Parathyroid adenoma (tissue), 2 donors: ENCODE measurements around the gene MED9.
A peak's percentile ranks its signal among the peaks of the same experiment; 100 is the strongest.

Experiments
- H2AFZ ChIP-seq: fragments of 300-600 bp; sonication (generic); one replicate; pipeline ENCODE4 v1.7.0; 2017; ENCODE audit warnings: antibody characterized with exemption, mild to moderate bottlenecking
- H3K27ac ChIP-seq: fragments of 300-600 bp; sonication (generic); one replicate; pipeline ENCODE4 v1.7.0; 2017
- H3K27me3 ChIP-seq: fragments of 300-600 bp; sonication (generic); one replicate; pipeline ENCODE4 v1.7.0; 2017; ENCODE audit warnings: low read length; ENCODE audit not compliant: control insufficient read depth, insufficient read depth
- H3K36me3 ChIP-seq: fragments of 300-600 bp; sonication (generic); one replicate; pipeline ENCODE4 v1.7.0; 2017; ENCODE audit warnings: low read length; ENCODE audit not compliant: control insufficient read depth, insufficient read depth
- H3K4me1 ChIP-seq: fragments of 300-600 bp; sonication (generic); one replicate; pipeline ENCODE4 v1.7.0; 2017; ENCODE audit warnings: control low read depth
- H3K4me2 ChIP-seq: fragments of 300-600 bp; sonication (generic); one replicate; pipeline ENCODE4 v1.7.0; 2017; ENCODE audit warnings: low read length
- H3K4me3 ChIP-seq: fragments of 300-600 bp; sonication (generic); one replicate; pipeline ENCODE4 v1.7.0; 2017; ENCODE audit warnings: low read depth, low read length
- H3K79me2 ChIP-seq: fragments of 300-600 bp; sonication (generic); one replicate; pipeline ENCODE4 v1.7.0; 2017; ENCODE audit warnings: control low read depth
- H3K9ac ChIP-seq: fragments of 300-600 bp; sonication (generic); one replicate; pipeline ENCODE4 v1.7.0; 2017; ENCODE audit warnings: mild to moderate bottlenecking
- H3K9me3 ChIP-seq: fragments of 300-600 bp; sonication (generic); one replicate; pipeline ENCODE4 v1.7.0; 2017; ENCODE audit warnings: low read length; ENCODE audit not compliant: control insufficient read depth
- TF ChIP-seq, protein P1 (sequence below): fragments of 300-600 bp; sonication (generic); IDR thresholded peaks from one replicate; pipeline ENCODE4 v1.7.0; 2017; ENCODE audit warnings: antibody characterized with exemption, mild to moderate bottlenecking
- donor health status: primary hyperparathyroidism.

MED9 gene

DNA sequence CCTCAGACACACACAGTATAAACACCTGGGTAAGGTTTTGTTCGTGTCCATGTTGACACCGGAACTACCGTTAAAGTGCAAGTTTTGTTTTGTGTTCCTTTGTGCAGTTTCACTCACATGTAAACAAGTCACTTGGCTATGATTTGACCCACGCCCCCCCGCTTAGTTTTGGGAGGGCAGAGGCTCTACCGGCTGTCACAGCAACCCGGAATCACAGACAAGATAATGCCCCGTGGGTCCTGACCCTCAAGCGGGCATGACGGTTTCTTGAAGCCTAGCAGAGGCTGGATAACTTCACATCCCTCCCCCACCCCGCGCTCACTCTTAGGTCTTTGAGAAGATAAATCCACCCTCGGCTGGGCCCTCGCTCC lies 17.7 kb downstream of the MED9 start:
- no peaks in the 10 kb centered on the region for H3K79me2 ChIP-seq
- H3K36me3 ChIP-seq, result no peaks in the 10 kb centered on the region
- H3K4me3 ChIP-seq, result no peak overlapping the region
- H3K4me1 ChIP-seq, result peaks cover 9% of the 10 kb centered on the region
- no peaks in the 10 kb centered on the region for H3K9me3 ChIP-seq
- H3K9ac ChIP-seq, result no peak overlapping the region
- H3K27ac ChIP-seq, result peak overlapping the region; percentile 49
- TF ChIP-seq, protein P1, sequence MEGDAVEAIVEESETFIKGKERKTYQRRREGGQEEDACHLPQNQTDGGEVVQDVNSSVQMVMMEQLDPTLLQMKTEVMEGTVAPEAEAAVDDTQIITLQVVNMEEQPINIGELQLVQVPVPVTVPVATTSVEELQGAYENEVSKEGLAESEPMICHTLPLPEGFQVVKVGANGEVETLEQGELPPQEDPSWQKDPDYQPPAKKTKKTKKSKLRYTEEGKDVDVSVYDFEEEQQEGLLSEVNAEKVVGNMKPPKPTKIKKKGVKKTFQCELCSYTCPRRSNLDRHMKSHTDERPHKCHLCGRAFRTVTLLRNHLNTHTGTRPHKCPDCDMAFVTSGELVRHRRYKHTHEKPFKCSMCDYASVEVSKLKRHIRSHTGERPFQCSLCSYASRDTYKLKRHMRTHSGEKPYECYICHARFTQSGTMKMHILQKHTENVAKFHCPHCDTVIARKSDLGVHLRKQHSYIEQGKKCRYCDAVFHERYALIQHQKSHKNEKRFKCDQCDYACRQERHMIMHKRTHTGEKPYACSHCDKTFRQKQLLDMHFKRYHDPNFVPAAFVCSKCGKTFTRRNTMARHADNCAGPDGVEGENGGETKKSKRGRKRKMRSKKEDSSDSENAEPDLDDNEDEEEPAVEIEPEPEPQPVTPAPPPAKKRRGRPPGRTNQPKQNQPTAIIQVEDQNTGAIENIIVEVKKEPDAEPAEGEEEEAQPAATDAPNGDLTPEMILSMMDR, result no peak
- H2AFZ ChIP-seq, result peak overlapping the region; percentile 99
- H3K4me2 ChIP-seq, result peak overlapping the region; percentile 95
- H3K27me3 ChIP-seq, result no peaks in the 10 kb centered on the region

DNA sequence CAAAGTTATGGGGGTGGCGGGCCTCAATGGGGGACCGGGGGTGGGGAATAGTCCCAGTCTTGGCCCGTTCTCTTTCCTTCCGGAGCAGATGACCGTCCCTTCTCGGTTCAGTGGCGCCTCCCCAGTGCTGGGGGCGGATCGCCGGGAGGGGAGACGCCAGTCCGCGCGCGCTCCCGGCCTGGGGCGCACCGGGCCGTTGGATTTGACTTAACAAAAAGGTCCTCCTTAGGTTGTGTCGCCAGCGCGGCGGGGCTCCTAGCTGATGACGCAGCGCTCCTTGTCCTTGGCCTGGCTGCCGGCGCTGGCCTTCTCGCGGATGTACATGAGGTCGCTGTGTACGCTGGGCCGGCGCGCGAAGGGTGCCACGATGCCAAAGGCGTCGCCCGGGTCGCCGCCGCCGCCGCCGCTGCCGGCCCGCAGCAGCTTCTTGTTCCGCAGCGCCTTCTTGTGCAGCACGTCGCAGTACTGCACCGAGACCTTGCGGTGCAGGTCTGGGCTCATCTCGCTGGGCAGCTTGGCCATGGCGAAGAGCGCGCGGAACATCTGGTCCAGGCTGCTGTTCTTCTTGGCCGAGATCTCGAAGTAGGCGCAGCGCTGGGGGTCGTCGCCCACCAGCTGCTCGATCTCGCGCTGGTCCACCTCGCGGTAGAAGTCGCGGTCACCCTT lies 18.2 kb downstream of the MED9 start:
- Histone ChIP-seq H3K9ac (no peak overlapping the region), H3K27me3 (no peaks in the 10 kb centered on the region), H3K36me3 (no peaks in the 10 kb centered on the region), H3K4me2 (peak overlapping the region; percentile 95), H3K79me2 (no peaks in the 10 kb centered on the region), H2AFZ (peak overlapping the region; percentile 99), H3K27ac (peak overlapping the region; percentile 49), H3K9me3 (no peaks in the 10 kb centered on the region), H3K4me3 (peak overlapping the region; percentile 5), H3K4me1 (peaks cover 9% of the 10 kb centered on the region)
- TF ChIP-seq, protein P1, result no peak

DNA sequence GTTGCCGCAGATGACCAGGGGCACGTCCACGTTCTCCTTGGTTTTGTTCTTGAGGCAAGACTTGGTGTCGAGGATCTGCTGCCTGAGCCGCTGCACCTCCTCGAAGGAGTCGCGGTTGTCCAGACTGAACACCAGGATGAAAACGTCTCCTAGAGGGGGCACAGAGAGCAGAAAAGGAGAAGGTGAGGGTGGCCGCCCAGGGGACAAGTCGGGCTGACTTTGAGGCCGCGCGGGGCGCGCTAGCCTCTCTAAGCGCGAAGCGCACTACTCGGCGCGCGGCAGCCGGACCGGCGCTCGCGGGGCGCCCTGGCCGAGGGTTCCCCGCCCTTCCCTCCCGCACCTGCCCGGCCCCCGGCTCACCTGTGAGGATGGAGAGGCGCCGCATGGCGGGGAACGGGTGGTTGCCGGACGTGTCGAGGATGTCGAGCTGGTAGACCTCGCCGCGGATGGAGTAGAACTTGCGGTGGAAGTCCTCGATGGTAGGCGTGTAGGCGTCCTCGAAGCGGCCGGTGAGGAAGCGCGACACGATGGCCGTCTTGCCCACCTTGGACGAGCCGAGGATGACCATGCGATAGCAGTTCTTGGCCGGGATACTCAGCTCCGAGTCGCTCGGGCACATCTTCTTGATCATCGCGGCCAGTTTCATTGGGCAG lies 18.9 kb downstream of the MED9 start:
- Histone ChIP-seq H3K27me3 (no peaks in the 10 kb centered on the region), H3K4me1 (peaks cover 9% of the 10 kb centered on the region), H3K9ac (no peak overlapping the region), H2AFZ (peak overlapping the region; percentile 99), H3K4me2 (peak overlapping the region; percentile 95), H3K27ac (peak overlapping the region; percentile 73), H3K79me2 (no peaks in the 10 kb centered on the region), H3K36me3 (no peaks in the 10 kb centered on the region), H3K4me3 (peak overlapping the region; percentile 49), H3K9me3 (no peaks in the 10 kb centered on the region)
- TF ChIP-seq, protein P1, result no peak

DNA sequence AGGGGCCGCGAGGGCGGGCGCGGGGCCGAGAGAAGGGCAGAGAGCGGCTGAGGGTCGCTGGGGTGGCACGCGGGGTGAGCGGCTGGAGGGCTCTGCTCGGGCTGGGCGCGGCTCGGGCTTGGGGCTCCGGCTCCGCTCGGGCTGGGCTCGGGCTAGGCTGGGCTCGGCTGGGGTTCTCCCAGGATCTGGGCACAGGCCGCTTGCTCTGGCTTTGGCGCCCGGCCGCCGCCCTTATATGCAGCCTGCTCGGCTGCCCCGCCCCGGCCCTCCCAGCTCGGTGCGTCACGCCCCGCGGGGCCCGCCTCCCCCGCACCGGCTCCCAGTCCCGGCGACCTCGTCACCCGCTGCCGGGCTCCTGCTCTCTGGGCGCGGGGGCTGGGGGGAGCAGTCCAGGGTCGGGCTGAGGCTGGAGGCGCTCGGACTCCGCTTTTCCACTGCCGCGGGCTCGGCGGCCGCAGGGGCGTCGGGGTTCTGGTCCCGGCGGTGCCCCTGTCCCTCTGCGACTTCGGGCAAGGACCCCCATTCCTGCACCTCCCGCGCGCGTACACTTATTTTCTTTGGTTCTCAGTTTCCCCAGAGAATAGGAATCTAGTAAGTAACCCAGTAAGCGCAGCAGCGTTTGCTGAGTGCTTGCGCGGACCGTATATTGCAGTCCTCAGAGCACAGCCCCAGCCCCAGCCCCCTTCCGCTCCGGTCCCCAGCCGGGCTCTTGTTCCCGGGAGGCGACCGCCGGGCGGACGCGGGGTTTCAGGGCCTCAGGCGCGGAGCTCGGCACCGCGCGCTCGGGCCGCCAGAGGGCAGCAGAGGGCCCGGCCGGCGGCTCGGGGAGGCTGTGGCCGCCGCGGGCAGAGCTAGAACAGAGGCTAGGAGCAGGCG lies 19.6 kb downstream of the MED9 start, which contains the start of gene RASD1:
Gene RASD1 (minus strand): TSS at position 207 of the 876 bp plus-strand sequence. CDS start 214 bp downstream, outside the sequence.
- H3K4me2 ChIP-seq, result peak within 1 kb of the TSS; percentile 95
- peak within 1 kb of the TSS; percentile 76 for H3K9ac ChIP-seq

More for the DNA sequence above, 19.6 kb downstream of the MED9 start, which contains the start of gene RASD1:
- Histone ChIP-seq H3K9me3 (no peaks in the 10 kb centered on the region), H3K79me2 (no peaks in the 10 kb centered on the region), H3K36me3 (no peaks in the 10 kb centered on the region), H3K27me3 (no peaks in the 10 kb centered on the region), H2AFZ (peak within 1 kb of the TSS; percentile 99), H3K4me3 (peak within 1 kb of the TSS; percentile 71), H3K4me1 (peaks cover 9% of the 10 kb centered on the region), H3K27ac (peak within 1 kb of the TSS; percentile 73)
- TF ChIP-seq, protein P1, result peak; percentile 98
